ENCODE data around the gene GALK1. TPM values are rescaled to one million over a fixed set of nuclear protein-coding genes. Genes with fewer than 3 reads are reported as not detected.

GALK1 gene
- total RNA-seq, 1 donor from 2014 or later: 40.6 TPM

- no peak for DNase-seq (ENCODE audit: extremely low read depth, low read depth, low spot score)
Measured at GRCh38 chr17:75730065-75730464, 34.9 kb downstream of the GALK1 start.

DNA sequence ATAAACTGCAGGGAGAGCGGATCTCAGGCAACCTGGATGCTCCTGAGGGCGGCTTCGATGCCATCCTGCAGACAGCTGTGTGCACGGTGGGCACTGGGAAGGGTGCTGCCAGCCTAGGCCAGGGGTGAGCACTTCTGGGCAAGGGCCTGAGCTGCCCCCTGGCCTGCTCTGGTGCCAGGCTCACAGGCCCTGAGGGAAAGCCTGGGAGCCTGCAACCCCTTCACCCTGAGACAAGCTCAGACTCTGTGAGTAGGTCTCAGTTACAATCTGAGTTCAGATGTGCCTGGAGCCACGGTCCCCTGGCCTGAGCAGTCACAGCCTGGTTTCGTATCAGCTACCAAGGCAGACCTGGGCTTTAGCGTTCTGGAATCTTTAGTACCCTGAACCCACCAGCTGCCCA, 35.6 kb downstream of the GALK1 start:
- DNase-seq (ENCODE audit: extremely low read depth, low read depth, low spot score): no peak

GRCh38 chr17:75727391-75727790, 37.6 kb downstream of the GALK1 start:
- DNase-seq (ENCODE audit: extremely low read depth, low read depth, low spot score): no peak

DNA sequence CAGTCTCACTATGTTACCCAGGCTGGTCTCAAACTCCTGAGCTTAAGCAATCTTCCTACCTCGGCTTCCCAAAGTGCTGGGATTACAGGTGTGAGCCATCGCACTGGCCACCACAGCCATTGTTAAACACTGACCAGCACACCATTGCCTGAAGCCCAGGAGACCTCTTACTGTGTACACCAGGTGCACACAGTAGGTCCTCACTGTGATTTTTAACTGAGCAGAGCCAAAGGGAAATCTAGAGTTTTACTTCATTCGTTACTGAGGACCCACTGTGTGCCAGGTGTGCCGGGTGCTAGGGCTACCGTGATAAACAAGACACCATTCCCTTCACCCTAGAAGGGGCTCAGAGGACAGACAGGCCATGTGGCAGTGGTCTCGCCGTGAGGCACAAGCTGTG, 39.5 kb downstream of the GALK1 start:
- no peak for DNase-seq (ENCODE audit: extremely low read depth, low read depth, low spot score)

GRCh38 chr17:75724016-75725003, 40.7 kb downstream of the GALK1 start:
- DNase-seq (ENCODE audit: extremely low read depth, low read depth, low spot score): no peak

- DNase-seq (ENCODE audit: extremely low read depth, low read depth, low spot score): no peak
Measured at GRCh38 chr17:75723171-75723930, 41.6 kb downstream of the GALK1 start.

DNA sequence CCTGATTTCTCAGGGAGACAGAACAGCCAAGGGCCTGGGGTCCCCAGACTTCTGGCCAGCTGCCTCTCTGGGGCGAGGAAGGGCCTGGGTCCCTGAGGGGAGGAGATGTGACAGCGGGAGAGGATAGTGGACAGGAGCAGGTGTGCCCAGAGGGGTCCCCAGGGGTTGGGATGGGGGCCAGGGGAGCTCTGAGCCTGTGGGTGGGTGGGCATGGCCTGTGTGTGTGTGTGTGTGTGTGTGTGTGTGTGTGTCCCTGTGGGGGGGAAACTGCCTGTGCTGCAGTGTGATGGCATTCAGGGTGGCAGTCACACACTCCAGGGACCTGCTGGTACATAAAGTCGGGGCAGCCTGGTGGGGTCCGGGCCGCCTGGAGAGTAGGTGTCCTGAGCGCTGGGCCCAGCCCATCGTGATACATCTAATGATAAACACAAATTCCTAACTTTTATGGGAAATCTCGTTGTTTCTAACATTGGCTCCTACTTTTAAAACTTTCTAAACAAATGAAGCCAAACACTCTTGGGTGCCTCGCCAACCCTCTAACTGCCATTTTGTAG, 42.4 kb downstream of the GALK1 start:
- no peak for DNase-seq (ENCODE audit: extremely low read depth, low read depth, low spot score)

- no peak for DNase-seq (ENCODE audit: extremely low read depth, low read depth, low spot score)
Measured at GRCh38 chr17:75722076-75722475, 42.9 kb downstream of the GALK1 start.

- no peak for DNase-seq (ENCODE audit: extremely low read depth, low read depth, low spot score)
Measured at GRCh38 chr17:75721463-75722011, 43.5 kb downstream of the GALK1 start.

DNA sequence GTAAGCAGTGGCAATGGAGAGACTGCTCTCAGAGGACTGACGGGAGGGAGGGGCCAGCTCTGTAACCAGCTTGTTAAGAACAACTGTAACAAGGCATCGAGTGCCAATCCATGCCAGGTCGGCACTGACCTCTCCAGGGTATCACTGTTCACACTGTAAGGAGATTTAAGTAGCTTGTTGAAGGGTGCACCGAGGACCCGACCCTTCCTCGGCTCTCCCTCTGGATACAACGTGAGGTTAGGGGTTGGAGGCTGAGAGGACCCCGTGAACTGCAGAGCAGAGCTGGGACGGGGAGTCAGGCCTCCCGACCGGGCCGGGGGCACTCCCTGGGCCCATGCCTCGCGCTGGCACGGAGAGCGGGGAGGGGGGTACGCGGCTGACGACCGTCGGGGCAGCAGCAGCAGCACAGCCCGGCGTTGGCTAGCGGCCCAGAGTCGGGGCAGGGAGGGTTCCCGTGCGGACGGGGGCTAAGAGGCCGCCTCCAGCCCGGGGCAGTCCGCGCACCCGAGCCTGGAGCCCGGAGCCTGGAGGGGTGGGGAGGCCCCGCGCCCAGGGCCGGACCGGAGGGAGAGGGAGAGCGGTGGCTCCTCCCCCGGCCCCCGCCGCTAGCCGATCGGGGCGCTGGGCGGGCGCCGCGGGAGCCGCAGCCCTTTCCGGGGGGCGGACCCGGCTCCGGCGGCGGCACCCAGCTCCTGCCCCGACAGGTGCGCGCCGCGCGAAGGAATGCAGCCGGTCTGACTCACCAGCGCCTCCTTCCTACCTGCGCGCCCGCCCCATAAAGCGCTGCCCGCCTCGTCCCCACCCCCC, 44.1 kb downstream of the GALK1 start, which contains the start of gene ITGB4:
Gene ITGB4 (plus strand): TSS at position 804 of the 807 bp plus-strand sequence. CDS start 3,245 bp downstream, outside the sequence.
- no peak for DNase-seq (ENCODE audit: extremely low read depth, low read depth, low spot score)

DNA sequence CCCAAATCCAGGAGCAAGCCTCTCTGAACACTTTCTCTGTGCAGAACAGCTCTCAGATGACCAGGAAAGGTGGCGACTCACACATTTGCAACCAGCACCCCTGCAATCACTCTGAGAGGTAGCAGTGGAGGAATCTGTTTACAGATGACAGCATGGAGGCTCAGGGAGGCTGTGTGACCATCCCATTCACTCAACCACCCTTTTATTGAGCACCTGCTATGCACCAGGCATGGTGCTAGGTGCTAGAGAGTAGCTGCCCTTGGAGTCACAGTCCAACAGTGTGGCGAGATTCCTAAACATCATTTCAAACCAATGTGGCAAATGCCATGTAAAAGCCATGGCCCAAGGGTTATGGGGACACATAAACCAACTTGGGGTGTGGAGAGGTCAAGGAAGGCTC, 45.3 kb downstream of the GALK1 start:
- no peak for DNase-seq (ENCODE audit: extremely low read depth, low read depth, low spot score)

DNA sequence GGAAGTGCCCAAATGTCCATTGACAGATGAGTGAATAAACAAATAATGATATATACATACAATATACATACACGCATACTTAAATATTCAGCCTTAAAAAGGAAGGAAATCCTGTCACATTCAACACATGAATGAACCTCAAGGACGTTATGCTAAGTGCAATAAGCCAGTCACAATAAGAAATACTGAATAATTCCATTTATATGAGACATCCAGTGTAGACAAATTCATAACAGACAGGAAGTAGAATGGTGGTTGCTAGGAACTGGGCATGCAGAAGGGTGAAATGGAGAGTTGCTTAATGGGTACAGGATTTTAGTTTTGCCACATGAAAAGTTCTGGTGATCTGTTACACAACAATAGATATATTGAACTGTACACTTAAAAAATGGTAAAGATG, 52.5 kb downstream of the GALK1 start:
- DNase-seq (ENCODE audit: extremely low read depth, low read depth, low spot score): no peak

Other genes with a start within 250 kb of the GALK1 start
- gene CASKIN2, start 249.7 kb downstream of the GALK1 start, total RNA-seq: 11.6 and 21.3 TPM in 2 replicates
- 11.9 and 16.0 TPM in 2 replicates for gene TSEN54, start 248.7 kb downstream of the GALK1 start, total RNA-seq
- gene LLGL2, start 239.5 kb downstream of the GALK1 start, total RNA-seq: 3.4 and 8.5 TPM in 2 replicates
- 5.6 and 10.6 TPM in 2 replicates for gene MYO15B, start 177.4 kb downstream of the GALK1 start, total RNA-seq
- not detected in 2 replicates for gene SMIM5, start 131.8 kb downstream of the GALK1 start, total RNA-seq
- 15.0 and 28.1 TPM in 2 replicates for gene RECQL5, start 98.0 kb downstream of the GALK1 start, total RNA-seq
- gene SAP30BP, start 97.9 kb downstream of the GALK1 start, total RNA-seq: 70.7 and 84.6 TPM in 2 replicates
- 0.76 and 4.8 TPM in 2 replicates for gene ITGB4, start 43.7 kb downstream of the GALK1 start, total RNA-seq
- gene UNK, start 19.6 kb upstream of the GALK1 start, total RNA-seq: 14.5 and 28.6 TPM in 2 replicates
- gene UNC13D, start 79.2 kb upstream of the GALK1 start, total RNA-seq: 1.1 and 1.6 TPM in 2 replicates
- gene WBP2, start 90.1 kb upstream of the GALK1 start, total RNA-seq: 66.6 and 74.7 TPM in 2 replicates
- gene TRIM47, start 113.4 kb upstream of the GALK1 start, total RNA-seq: 90.3 and 98.8 TPM in 2 replicates
- 43.2 and 43.5 TPM in 2 replicates for gene TRIM65, start 131.8 kb upstream of the GALK1 start, total RNA-seq
- 33.9 and 36.8 TPM in 2 replicates for gene MRPL38, start 139.7 kb upstream of the GALK1 start, total RNA-seq
- gene FBF1, start 175.8 kb upstream of the GALK1 start, total RNA-seq: 4.9 and 9.5 TPM in 2 replicates
- 45.0 and 47.4 TPM in 2 replicates for gene ACOX1, start 214.0 kb upstream of the GALK1 start, total RNA-seq
- 15.1 and 27.1 TPM in 2 replicates for gene TEN1, start 214.0 kb upstream of the GALK1 start, total RNA-seq
- 1.7 and 3.3 TPM in 2 replicates for gene CDK3, start 235.7 kb upstream of the GALK1 start, total RNA-seq

Data from glomerular endothelial cell (primary cell).